Measurements from ENCODE around the gene SLC24A3.

The SLC24A3 gene

GRCh38 chr20:19244291-19244690 is 31.8 kb downstream of the SLC24A3 start:
- DNase-seq: no peak

- DNase-seq: no peak
Observed at GRCh38 chr20:19249106-19249879, 36.9 kb downstream of the SLC24A3 start.

GRCh38 chr20:19250346-19250745 is 37.9 kb downstream of the SLC24A3 start:
- DNase-seq: no peak

- DNase-seq: no peak
Observed at GRCh38 chr20:19251506-19251905, 39.1 kb downstream of the SLC24A3 start.

- no peak for DNase-seq
Observed at GRCh38 chr20:19251958-19252357, 39.5 kb downstream of the SLC24A3 start.

- DNase-seq: no peak
Observed at GRCh38 chr20:19252451-19253120, 40.1 kb downstream of the SLC24A3 start.

GRCh38 chr20:19253316-19253715 is 40.9 kb downstream of the SLC24A3 start:
- no peak for DNase-seq

- DNase-seq: no peak
Observed at GRCh38 chr20:19253916-19254820, 41.7 kb downstream of the SLC24A3 start.

- DNase-seq: no peak
Observed at GRCh38 chr20:19254956-19255355, 42.5 kb downstream of the SLC24A3 start.

GRCh38 chr20:19256085-19256484 is 43.6 kb downstream of the SLC24A3 start:
- DNase-seq: no peak

- no peak for DNase-seq
Observed at GRCh38 chr20:19256906-19257595, 44.6 kb downstream of the SLC24A3 start.

GRCh38 chr20:19257865-19258264 is 45.4 kb downstream of the SLC24A3 start:
- no peak for DNase-seq

GRCh38 chr20:19259141-19259591 is 46.7 kb downstream of the SLC24A3 start:
- DNase-seq: no peak

- no peak for DNase-seq
Observed at GRCh38 chr20:19260412-19261090, 48.1 kb downstream of the SLC24A3 start.

GRCh38 chr20:19264191-19264590 is 51.7 kb downstream of the SLC24A3 start:
- DNase-seq: no peak

GRCh38 chr20:19265646-19266374 is 53.4 kb downstream of the SLC24A3 start:
- no peak for DNase-seq

- DNase-seq: no peak
Observed at GRCh38 chr20:19268426-19268825, 56.0 kb downstream of the SLC24A3 start.

GRCh38 chr20:19269737-19270340 is 57.4 kb downstream of the SLC24A3 start:
- DNase-seq: no peak

GRCh38 chr20:19271879-19272651 is 59.6 kb downstream of the SLC24A3 start:
- DNase-seq: no peak
